NCI-H187 treated with DMSO at 0.1 percent for 48 hours (cell line): Measurements from ENCODE around the gene RANGRF.
"Not testable (repeated sequence)": the region's sequence is repeated elsewhere in the genome, so short reads cannot be mapped to it uniquely, and the experiment has no call there.

ENCODE experiments used
- DNase-seq: peaks from one replicate; lab custom pipeline; 2025; lab: John Stamatoyannopoulos, UW

RANGRF gene, protein sequence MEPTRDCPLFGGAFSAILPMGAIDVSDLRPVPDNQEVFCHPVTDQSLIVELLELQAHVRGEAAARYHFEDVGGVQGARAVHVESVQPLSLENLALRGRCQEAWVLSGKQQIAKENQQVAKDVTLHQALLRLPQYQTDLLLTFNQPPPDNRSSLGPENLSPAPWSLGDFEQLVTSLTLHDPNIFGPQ

DNA sequence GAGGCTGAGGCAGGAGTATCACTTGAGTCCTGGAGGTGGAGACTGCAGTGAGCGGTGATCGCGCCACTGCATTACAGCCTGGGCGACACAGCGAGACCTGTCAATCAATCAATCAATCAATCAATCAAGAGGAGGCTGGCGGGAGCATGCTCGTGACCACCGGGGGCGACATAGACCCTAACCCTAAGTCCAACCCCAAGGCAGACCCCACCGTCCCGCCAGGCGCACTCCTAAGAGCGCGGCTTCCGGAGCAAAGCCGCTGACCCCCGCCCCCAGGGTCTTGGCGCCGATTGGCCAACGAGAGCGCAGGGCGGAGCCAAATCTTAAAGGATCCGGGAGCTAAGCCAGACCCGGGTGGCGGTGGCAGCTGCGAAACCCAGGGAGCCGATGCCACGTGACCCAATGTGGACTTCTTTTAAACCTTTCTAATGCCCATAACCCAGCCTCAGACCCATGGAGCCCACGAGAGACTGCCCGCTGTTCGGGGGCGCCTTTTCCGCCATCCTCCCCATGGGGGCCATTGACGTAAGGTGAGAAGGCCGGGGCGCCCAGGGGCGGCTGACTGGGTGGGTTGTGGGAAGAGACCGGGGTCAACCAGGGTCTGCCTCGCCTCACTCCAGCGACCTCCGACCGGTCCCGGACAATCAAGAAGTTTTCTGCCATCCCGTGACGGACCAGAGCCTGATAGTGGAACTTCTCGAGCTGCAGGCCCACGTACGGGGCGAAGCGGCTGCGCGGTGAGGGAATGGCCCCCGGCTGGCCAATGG, at the start of gene RANGRF:
RANGRF (plus strand) TSS at position 335 of the 767 bp plus-strand sequence; CDS start at position 454, 119 bp downstream.
- peak; percentile 14 for DNase-seq

DNA sequence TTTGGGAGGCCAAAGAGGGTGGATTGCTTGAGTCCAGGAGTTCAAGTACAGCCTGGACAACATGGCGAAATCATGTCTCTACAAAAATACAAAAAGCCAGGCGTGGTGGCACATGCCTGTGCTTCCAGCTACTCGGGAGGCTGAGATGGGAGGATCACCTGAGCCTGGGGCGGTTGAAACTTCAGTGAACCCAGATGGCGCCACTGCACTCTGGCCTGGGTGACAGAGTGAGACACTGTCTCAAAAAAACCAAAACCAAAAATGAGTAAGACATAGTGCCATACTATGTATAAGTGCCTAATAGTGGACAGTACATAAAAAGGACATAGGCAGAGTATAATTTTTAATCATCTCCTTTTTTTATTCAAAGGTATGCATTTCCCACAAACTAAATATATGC, 44.6 kb upstream of the RANGRF start:
- no peak for DNase-seq

DNA sequence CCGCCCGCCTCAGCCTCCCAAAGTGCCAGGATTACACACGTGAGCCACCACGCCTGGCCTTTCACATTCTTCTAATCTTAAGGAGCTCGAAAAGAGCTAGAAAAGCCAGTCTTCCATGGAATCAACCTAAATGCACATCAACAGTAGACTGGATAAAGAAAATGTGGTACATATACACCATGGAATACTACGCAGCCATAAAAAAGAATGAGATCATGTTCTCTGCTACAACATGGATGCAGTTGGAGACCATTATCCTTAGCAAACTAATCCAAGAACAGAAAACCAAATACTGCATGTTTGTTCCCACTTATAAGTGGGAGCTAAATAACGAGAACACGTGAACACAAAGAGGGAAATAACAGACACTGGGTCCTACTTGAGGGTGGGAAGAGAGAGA, 43.7 kb upstream of the RANGRF start:
- no peak for DNase-seq

DNA sequence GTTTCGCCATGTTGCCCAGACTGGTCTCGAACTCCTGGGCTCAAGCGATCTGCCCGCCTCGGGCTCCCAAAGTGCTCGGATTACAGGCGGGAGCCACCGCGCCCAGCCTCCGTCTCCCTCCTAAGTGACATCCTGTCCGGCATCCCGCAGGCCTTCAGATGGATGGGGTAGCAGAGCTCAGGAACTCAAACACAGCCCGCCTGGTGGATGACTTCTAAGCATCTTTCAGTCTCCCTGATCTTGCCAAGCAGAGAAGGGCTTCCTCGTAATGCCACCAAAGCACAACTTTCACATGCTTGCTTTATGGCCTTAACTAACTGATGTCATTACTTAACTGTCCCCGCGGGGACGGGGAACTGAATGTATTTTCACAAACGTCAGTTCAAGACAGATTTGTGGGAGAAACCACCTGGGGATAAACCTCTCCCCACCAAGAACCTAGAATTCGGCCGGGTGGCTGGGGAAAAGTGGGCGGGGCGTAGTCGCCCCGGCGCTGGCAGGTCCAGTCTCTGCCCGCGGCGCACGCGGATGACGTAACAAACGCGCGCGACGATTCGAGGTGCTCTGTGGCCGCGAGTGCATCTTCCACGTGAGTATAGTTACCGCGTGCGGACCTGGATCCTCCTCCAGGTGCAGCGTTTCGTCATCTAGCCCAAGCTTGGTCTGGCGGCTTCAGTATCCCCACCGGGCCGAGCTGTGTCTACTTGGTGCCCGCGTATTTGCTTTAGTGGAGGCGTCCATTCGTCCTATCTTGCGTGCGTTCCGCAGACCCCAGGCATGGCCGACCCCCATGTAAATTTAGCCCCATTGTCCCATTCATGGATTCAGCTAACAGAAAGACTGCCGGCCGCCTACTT, 39.5 kb upstream of the RANGRF start, which contains the start of gene PFAS:
PFAS (plus strand) TSS at position 539 of the 857 bp plus-strand sequence. CDS start 4,649 bp downstream, outside the sequence.
- DNase-seq, result peak; percentile 18

DNA sequence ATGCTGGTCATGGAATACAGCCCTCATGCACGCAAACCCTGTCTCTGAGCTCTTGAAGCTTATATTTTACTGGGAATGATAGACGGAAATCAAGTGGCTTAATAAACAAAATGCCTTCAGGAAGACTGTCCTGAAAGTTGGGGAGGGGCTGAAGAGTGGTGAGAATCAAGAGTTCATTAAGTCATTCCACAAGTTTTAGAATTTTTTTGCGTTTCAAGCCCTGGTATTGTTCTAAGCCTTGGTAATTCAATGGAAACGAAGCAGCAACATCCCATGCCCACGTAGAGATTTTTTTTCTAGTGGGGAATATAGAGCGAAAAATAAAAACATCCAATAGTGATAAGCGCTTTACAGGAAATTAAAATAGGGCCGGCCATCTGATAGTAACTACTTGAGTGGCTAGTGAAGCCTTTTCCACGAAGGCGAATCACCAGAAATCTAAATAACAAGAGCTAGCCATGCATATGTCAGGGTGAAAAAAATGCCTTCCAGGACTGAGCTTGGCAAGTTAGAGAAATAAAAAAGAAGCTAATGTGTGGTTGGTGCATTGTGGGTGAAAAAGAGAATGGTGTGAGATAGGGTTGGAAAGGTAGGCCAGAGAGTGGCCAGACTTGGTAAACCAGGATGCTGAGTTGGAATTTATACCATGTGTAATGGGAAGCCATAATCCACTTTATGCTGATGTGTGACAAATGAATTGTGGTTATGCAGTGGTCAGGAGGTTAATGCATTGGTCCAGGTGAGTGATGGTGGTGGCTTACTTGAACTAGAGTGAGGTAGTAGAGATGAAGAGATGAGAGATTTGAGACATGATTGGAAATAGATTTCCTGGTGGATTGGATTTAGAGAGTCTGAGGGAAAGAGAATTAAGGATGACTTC, 38.6 kb upstream of the RANGRF start:
- DNase-seq, result no peak

DNA sequence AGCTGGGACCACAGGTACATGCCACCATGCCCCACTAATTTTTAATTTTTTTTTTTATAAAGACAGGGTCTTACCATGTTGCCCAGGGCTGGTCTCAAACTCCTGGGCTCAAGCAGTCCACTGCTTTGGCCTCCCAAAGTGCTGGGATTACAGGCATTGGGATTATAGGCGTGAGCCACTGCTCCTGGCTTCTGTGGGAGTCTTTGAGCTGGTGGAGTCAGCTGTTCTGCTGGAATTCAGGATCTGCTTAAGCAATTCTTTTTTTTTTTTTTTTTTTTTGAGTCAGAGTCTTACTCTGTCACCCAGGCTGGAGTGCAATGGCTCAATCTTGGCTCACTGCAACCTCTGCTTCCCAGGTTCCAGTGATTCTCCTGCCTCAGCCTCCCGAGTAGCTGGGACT, 37.1 kb upstream of the RANGRF start:
- not testable (repeated sequence) for DNase-seq

DNA sequence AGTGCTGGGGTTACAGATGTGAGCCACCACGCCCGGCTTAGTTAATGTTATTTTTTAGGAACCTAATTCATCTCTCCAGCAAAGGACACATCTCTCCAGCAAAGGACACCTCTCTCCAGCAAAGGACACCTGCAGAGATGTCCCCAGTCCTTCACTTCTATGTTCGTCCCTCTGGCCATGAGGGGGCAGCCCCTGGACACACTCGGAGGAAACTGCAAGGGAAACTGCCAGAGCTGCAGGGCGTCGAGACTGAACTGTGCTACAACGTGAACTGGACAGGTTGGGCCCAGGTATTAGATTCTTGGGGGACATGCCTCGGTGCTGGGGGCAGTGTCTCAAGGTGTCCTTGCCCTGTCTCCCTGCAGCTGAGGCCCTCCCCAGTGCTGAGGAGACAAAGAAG, 34.7 kb upstream of the RANGRF start:
- DNase-seq, result no peak

DNA sequence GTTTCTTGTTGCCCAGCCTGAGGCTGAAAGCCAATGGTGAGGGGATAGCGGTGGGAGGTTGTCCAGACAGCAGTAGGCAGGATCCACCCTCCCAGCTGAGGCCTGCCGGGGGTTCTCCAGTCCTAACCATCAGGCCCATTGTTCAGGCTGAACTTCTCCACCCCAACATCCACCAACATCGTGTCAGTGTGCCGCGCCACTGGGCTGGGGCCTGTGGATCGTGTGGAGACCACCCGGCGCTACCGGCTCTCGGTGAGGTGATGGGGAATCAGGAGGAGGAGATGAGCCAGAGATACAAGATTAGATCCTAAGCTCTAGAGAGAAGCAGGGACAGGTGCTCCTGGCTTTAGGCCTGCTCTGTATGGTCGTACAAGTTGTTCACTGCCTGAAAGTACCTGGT, 33.6 kb upstream of the RANGRF start:
- no peak for DNase-seq

DNA sequence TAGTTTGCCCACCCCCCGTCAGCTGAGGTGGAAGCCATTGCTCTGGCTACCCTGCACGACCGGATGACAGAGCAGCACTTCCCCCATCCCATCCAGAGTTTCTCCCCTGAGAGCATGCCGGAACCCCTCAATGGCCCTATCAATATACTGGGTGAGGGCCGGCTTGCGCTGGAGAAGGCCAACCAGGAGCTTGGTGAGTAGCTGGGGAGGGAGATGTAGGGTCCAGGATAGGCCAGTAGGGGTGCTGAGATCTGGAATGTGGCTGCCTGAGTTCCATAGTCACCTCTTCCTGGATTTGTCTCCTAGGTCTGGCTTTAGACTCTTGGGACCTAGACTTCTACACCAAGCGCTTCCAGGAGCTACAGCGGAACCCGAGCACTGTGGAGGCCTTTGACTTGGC, 33.0 kb upstream of the RANGRF start:
- DNase-seq, result no peak

DNA sequence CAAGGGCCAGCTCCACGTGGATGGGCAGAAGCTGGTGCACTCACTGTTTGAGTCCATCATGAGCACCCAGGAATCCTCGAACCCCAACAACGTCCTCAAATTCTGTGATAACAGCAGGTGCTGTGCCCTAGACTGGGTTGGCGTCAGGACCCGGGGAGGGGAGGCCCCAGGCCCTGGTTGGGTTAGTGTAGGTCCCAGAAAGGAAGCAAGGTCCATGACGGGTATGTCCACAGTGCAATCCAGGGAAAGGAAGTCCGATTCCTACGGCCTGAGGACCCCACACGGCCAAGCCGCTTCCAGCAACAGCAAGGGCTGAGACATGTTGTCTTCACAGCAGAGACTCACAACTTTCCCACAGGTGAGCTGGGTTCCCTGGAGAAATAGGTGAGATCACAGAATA, 32.2 kb upstream of the RANGRF start:
- no peak for DNase-seq

DNA sequence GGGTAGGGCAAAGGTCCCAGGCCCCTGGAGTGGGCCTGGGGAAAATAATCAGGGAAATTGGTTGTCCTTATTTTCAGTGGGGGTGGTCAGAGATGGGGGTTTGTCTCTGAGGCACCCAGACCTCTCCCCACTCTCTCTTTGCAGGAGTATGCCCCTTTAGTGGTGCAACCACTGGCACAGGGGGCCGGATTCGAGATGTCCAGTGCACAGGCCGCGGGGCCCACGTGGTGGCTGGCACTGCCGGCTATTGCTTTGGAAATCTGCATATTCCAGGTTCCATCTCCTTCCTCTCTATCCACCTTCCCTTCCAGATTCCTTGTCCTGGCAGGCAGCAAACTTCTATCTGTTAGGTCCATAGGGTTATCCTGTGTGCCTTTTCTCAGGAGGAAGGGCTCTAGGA, 31.8 kb upstream of the RANGRF start:
- no peak for DNase-seq

DNA sequence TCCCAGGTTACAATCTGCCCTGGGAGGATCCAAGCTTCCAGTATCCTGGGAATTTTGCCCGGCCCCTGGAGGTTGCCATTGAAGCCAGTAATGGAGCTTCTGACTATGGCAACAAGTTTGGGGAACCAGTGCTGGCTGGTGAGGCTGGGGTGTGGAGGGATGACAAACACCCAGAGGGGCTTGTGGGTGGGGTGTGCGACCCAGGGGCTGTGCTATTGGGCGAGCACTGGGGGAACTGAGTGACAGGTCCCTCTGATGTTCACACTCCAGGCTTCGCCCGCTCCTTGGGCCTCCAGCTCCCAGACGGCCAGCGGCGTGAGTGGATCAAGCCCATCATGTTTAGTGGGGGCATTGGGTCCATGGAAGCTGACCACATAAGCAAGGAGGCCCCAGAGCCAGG, 30.7 kb upstream of the RANGRF start:
- DNase-seq, result no peak

DNA sequence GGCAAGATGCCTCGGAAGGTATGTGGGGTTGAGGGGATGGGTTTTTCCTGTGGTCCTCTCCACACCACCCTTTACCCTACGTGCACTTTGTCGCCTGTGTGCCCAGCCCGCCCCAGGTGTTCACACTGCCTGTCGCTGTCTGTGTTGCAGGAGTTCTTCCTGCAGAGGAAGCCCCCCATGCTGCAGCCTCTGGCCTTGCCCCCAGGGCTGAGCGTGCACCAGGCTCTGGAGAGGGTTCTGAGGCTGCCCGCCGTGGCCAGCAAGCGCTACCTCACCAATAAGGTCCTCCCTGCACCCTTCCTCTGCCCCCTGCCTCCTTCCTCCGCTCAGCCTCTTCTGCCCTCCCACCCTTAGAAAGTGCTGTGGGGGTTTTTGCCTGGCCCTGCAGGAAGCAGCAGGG, 24.1 kb upstream of the RANGRF start:
- no peak for DNase-seq

DNA sequence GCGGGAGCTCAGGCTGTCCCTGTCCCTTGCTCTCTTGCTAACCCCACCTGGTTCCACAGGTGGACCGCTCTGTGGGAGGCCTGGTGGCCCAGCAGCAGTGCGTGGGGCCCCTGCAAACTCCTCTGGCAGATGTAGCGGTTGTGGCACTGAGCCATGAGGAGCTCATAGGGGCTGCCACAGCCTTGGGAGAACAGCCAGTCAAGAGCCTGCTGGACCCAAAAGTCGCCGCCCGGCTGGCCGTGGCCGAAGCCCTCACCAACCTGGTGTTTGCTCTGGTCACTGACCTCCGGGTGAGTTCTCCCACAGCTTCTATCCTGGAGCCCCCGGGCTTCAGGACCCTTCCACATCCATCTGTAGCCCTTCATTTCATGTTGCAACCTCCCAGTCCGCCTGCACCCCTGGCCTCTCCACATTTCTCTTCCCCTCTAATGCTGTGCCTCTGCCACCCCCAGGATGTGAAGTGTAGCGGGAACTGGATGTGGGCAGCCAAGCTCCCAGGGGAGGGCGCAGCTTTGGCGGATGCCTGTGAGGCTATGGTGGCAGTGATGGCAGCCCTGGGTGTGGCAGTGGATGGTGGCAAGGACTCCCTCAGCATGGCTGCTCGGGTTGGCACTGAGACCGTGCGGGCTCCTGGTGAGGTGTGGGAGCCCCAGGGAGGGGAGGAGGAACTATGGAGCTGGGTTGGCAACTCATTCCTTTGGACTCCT, 23.5 kb upstream of the RANGRF start:
- DNase-seq, result no peak

DNA sequence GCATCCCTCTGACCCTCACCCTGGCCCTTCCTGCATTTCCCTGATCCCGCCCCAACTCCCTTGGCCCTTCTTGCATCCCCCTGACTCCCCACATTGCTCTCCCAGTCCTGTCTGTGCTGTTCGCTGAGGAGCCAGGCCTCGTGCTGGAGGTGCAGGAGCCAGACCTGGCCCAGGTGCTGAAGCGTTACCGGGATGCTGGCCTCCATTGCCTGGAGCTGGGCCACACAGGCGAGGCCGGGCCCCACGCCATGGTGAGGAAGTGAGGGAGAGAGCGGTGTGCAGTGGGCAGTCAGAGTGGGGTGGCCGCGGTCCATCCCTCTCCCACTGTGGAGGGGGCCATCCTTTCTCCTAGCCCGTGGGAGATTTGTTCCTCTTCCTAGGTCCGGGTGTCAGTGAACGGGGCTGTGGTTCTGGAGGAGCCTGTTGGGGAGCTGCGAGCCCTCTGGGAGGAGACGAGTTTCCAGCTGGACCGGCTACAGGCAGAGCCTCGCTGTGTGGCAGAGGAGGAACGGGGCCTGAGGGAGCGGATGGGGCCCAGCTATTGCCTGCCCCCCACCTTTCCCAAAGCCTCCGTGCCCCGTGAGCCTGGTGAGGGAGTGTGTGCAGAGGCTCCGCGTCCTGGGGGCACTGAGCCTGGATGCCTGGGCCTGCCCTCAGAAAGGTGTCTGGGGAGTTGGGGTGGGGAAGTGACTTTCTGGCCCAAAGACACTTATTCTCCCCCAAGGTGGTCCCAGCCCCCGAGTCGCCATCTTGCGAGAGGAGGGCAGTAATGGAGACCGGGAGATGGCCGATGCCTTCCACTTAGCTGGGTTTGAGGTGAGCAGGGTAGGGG, 21.6 kb upstream of the RANGRF start:
- DNase-seq, result no peak

DNA sequence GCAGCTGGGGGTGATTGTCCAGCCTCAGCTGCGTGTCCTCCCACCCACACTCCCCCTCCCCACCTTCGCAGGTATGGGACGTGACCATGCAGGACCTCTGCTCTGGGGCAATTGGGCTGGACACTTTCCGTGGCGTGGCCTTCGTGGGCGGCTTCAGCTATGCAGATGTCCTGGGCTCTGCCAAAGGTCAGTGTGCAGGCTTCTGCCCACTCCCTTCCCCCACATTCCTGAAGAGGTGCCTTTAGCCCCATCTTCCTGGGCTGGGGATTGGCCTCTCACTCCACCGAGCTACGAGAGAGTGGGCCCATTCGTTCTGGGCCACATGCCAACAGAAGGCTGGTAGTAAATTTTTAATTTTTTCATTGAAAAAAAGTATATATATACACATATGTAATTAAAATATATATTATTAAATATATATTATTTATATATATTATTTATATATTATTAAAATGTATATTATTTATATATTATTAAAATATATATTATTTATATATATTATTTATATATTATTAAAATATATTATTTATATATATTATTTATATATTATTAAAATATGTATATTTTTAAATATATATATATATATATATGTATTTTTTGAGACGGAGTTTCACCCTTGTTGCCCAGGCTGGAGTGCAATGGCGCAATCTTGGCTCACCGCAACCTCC, 20.9 kb upstream of the RANGRF start:
- no peak for DNase-seq

DNA sequence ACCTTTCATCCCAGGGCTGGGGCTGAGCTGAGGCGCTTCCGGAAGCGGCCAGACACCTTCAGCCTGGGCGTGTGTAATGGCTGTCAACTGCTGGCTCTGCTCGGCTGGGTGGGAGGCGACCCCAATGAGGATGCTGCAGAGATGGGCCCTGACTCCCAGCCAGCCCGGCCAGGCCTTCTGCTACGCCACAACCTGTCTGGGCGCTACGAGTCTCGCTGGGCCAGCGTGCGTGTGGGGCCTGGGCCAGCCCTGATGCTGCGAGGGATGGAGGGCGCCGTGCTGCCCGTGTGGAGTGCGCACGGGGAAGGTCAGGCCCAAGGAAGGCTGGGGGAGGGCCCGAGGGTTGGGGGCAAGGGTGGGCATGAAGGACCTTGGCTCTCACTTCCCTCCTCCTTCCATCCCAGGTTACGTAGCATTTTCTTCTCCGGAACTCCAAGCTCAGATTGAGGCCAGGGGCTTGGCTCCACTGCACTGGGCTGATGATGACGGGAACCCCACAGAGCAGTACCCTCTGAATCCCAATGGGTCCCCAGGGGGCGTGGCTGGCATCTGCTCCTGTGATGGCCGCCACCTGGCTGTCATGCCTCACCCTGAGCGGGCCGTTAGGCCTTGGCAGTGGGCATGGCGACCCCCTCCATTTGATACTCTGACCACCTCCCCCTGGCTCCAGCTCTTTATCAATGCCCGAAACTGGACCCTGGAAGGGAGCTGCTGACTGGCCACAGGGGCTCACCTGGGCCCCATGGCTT, 19.7 kb upstream of the RANGRF start:
- no peak for DNase-seq

DNA sequence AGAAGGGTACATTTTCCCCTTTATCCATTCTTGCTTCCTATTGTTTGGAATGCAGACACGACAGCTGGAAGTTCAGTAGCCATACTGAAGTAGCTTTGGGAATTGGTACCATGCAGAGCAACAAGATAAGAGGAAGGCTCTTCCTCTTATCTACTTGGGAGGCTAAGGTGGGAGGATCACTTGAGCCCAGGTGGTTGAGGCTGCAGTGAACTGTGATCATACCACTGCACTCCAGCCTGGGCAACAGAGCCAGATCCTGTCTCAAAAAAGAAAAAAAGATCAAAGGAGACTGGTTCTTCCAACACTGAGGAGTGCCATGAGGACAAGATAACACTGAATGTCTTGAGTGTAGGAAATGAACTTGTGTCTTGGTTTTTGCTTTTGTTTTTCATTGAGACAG, 16.0 kb upstream of the RANGRF start:
- DNase-seq, result no peak

DNA sequence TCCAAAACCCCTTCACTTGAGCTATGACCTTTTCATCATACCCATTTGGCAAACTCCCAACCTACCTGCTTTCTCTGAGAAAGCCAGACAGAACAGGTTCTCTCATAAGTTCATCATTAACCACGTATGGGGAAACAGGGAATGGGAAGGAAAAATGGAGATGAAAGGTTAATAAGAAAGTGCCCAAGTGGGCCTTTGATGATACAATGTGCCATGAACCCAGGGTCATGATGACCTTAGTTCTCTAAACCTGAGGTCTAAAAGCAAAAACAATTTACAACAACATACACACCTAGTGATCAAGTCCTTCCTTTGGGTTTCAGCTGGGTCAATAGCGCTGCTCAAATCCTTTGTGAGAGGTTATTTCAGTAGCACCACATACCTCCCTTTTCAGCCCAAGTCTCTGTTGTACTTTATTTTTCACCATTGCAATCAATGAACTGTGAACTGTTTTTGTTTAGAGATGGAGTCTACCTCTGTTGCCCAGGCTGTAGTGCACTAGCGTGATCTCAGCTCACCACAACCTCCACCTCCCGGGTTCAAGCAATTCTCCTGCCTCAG, 14.5 kb upstream of the RANGRF start:
- no peak for DNase-seq
